Muscle of leg (tissue), 11 donors: Measurements from ENCODE around the gene TDRD6. TPM values are rescaled to one million over a fixed set of nuclear protein-coding genes. Genes with fewer than 3 reads are reported as not detected.
A peak's percentile ranks its signal among the peaks of the same experiment; 100 is the strongest.

ENCODE experiments used
- DNase-seq: peaks from one replicate; pipeline ENCODE4 v3.0.0; 2013
- H3K27ac ChIP-seq: one replicate; pipeline ENCODE4 v1.5.1; 2013; ENCODE audit warnings: mild to moderate bottlenecking, low read length, control low read depth
- H3K27me3 ChIP-seq: one replicate; pipeline ENCODE4 v1.6.1; 2013; ENCODE audit warnings: low read length; ENCODE audit not compliant: control insufficient read depth, insufficient read depth
- H3K36me3 ChIP-seq: one replicate; pipeline ENCODE4 v1.6.1; 2013; ENCODE audit warnings: low read length; ENCODE audit not compliant: control insufficient read depth, insufficient read depth
- H3K4me1 ChIP-seq: one replicate; pipeline ENCODE4 v1.6.1; 2013; ENCODE audit warnings: low read length; ENCODE audit not compliant: control insufficient read depth, insufficient read depth
- H3K4me3 ChIP-seq: one replicate; pipeline ENCODE4 v1.5.1; 2013; ENCODE audit warnings: low read length, control low read depth
- H3K9me3 ChIP-seq: replicated peaks from 2 replicates; pipeline ENCODE4 v1.6.1; 2013; ENCODE audit warnings: low read depth, low read length; ENCODE audit not compliant: control insufficient read depth
- WGBS: methylation state at CpG from one replicate; pipeline ENCODE4 v1.1.5; 2013; ENCODE audit warnings: missing lambda C conversion rate; ENCODE audit not compliant: insufficient coverage; 5-methylcytosine and 5-hydroxymethylcytosine counted together
- polyA plus RNA-seq, 8 donors: library from polyadenylated mRNA; unstranded; fragments of 120-200 nt; gene quantifications; one replicate each; pipeline versions ENCODE4 v1.2.1 to v1.2.3, GENCODE V29; 2013; ENCODE audit warnings: inconsistent platforms in 1 of 8, low replicate concordance in 1 of 8; ENCODE audit not compliant: insufficient read length in 8 of 8, insufficient read depth in 1 of 8
- total RNA-seq: library from RNA; stranded (reverse); fragments of 120-200 nt; gene quantifications from one replicate; pipeline ENCODE4 v1.2.4, GENCODE V29; 2013

The TDRD6 gene
- total and polyA plus RNA-seq, 9 donors: 0.21 to 1.2 (median 0.36) TPM

DNA sequence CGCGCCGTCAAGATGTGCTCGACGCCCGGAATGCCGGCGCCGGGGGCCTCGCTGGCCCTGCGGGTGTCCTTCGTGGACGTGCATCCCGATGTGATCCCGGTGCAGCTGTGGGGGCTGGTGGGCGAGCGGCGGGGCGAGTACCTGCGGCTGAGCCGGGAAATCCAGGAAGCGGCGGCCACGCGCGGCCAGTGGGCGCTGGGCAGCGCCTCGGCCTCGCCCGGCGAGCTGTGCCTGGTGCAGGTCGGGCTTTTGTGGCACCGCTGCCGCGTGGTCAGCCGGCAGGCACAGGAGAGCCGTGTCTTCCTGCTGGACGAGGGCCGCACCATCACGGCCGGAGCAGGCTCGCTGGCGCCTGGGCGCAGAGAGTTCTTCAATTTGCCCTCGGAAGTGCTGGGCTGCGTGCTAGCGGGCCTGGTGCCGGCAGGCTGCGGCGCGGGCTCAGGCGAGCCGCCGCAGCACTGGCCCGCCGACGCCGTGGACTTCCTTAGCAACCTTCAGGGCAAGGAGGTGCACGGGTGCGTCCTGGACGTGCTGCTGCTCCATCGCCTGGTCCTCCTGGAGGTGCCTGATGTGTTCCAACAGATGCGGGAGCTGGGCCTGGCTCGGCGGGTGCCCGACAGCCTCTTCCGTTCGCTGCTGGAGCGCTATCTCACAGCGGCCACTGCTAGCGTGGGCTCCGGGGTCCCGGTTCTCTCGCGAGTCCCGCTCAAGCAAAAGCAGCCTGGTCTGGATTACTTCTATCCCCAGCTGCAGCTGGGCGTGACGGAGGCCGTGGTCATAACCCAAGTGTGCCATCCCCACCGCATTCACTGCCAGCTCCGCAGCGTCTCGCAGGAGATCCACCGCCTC lies 656 bp downstream of the TDRD6 start:
- no peak for DNase-seq
- Histone ChIP-seq H3K9me3 (peaks cover 4% of the 10 kb centered on the region), H3K4me1 (peaks cover 3% of the 10 kb centered on the region), H3K27me3 (no peaks in the 10 kb centered on the region), H3K27ac (no peak overlapping the region), H3K4me3 (no peak overlapping the region), H3K36me3 (no peaks in the 10 kb centered on the region)
- WGBS: 93% methylated on average over 85 of the region's 85 CpGs

DNA sequence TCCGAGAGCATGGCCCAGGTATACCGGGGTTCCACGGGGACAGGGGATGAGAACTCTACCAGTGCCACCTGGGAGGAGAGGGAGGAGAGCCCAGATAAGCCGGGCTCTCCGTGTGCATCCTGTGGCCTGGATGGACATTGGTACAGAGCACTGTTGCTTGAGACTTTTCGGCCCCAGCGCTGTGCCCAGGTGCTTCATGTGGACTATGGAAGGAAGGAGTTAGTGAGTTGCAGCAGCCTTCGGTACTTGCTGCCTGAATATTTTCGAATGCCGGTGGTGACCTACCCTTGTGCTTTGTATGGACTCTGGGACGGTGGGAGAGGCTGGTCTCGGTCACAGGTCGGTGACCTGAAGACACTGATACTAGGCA lies 1.3 kb downstream of the TDRD6 start:
- Histone ChIP-seq H3K27me3 (no peaks in the 10 kb centered on the region), H3K36me3 (no peaks in the 10 kb centered on the region), H3K9me3 (peaks cover 4% of the 10 kb centered on the region), H3K4me3 (no peak overlapping the region), H3K27ac (no peak overlapping the region), H3K4me1 (peaks cover 3% of the 10 kb centered on the region)
- DNase-seq: no peak
- 95% methylated on average over 13 of the region's 13 CpGs for WGBS

GRCh38 chr6:46689657-46690056 lies 2.0 kb downstream of the TDRD6 start:
- DNase-seq: peak; percentile 2
- Histone ChIP-seq H3K27ac (peak overlapping the region; percentile 56), H3K4me1 (peaks cover 3% of the 10 kb centered on the region), H3K4me3 (no peak overlapping the region), H3K27me3 (no peaks in the 10 kb centered on the region), H3K36me3 (no peaks in the 10 kb centered on the region), H3K9me3 (peaks cover 4% of the 10 kb centered on the region)
- WGBS: 71% methylated on average over 3 of the region's 3 CpGs

GRCh38 chr6:46690141-46690755 lies 2.6 kb downstream of the TDRD6 start:
- WGBS: 71% methylated on average over 1 of the region's 2 CpGs
- Histone ChIP-seq H3K36me3 (no peaks in the 10 kb centered on the region), H3K27me3 (no peaks in the 10 kb centered on the region), H3K4me1 (peaks cover 3% of the 10 kb centered on the region), H3K4me3 (no peak overlapping the region), H3K9me3 (peaks cover 4% of the 10 kb centered on the region), H3K27ac (peak overlapping the region; percentile 56)
- peak; percentile 68 for DNase-seq

- Histone ChIP-seq H3K36me3 (no peaks in the 10 kb centered on the region), H3K27ac (peak overlapping the region; percentile 14), H3K27me3 (no peaks in the 10 kb centered on the region), H3K9me3 (peaks cover 4% of the 10 kb centered on the region), H3K4me3 (no peak overlapping the region), H3K4me1 (peaks cover 3% of the 10 kb centered on the region)
- DNase-seq: peak; percentile 4
- WGBS: no CpG with 5 or more reads among the region's 1 CpG
These were observed 3.3 kb downstream of the TDRD6 start for GRCh38 chr6:46690911-46691451.

DNA sequence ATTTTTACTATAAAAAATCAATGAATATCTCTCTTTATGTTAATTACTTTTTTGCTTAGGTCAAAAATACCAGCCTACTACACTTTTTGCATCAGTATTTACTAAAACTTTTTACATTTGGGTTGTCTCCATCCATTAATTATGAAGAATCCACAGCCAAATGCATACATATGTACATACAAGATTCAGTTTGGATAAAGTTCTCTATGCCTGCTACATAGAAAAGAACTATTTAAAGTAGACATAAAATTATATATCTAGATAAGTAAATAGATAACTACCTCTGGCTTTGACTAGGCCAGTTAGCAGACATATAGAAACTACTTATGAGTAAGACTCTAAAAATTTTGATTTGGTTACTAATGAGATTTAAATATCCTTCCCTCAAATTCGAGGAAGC lies 12.3 kb downstream of the TDRD6 start:
- Histone ChIP-seq H3K27ac (no peak overlapping the region), H3K9me3 (no peaks in the 10 kb centered on the region), H3K4me3 (no peak overlapping the region), H3K36me3 (no peaks in the 10 kb centered on the region), H3K4me1 (no peaks in the 10 kb centered on the region), H3K27me3 (no peaks in the 10 kb centered on the region)
- no CpG with 5 or more reads among the region's 1 CpG for WGBS
- no peak for DNase-seq

DNA sequence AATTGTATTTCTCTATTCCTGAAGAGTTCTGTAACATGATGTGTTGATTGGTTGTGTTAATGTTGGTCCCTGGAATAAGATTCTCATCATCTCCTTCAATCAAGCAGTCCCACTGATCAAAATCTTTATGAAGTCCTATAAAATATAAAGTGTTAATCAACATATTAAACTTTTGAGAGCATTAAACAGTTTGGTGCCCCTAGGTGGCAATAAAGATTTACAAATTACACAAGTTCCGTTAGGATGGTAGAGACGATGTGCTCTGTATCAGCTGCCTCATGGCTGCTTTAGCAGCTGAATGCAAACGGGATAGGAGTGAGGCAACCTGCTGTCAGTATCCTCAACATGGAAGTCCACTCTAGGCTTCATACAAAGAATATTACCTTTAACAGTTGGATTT lies 16.9 kb downstream of the TDRD6 start:
- peak; percentile 50 for DNase-seq

GRCh38 chr6:46706464-46706863 lies 18.8 kb downstream of the TDRD6 start:
- DNase-seq: no peak
- WGBS: no CpG with 5 or more reads among the region's 2 CpGs
- H3K27me3 ChIP-seq: no peaks in the 10 kb centered on the region
- H3K9me3 ChIP-seq: no peaks in the 10 kb centered on the region
- no peaks in the 10 kb centered on the region for H3K4me1 ChIP-seq
- no peak overlapping the region for H3K27ac ChIP-seq
- H3K36me3 ChIP-seq: no peaks in the 10 kb centered on the region
- H3K4me3 ChIP-seq: no peak overlapping the region

More for the DNA sequence above, 16.9 kb downstream of the TDRD6 start:
- WGBS: no CpG with 5 or more reads among the region's 3 CpGs
- Histone ChIP-seq H3K4me1 (no peaks in the 10 kb centered on the region), H3K9me3 (no peaks in the 10 kb centered on the region), H3K27me3 (no peaks in the 10 kb centered on the region), H3K27ac (no peak overlapping the region), H3K4me3 (no peak overlapping the region), H3K36me3 (no peaks in the 10 kb centered on the region)

- Histone ChIP-seq H3K27me3 (no peaks in the 10 kb centered on the region), H3K9me3 (no peaks in the 10 kb centered on the region), H3K4me3 (no peak overlapping the region), H3K4me1 (no peaks in the 10 kb centered on the region), H3K36me3 (no peaks in the 10 kb centered on the region), H3K27ac (no peak overlapping the region)
- no peak for DNase-seq
- no CpG with 5 or more reads among the region's 1 CpG for WGBS
These were observed 23.8 kb downstream of the TDRD6 start for GRCh38 chr6:46711491-46711890.

DNA sequence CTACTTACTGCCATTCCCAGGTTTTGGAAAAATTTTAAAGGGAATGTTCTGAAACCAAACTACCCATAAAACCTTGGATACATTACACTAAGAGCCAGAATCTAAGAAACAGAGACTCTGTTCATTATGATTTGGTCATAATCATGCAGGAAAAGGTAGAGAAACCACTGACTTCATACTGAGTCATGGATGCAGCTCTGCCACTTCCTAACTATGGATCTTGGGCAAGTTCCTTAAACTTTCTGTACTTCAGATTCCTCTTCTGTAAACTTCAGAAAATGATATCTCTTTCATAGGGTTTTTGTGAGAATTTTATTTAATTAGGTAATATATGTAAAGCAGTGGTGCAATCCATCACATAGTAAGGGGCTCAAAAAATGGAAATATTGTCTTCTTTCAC lies 27.5 kb downstream of the TDRD6 start:
- Histone ChIP-seq H3K4me3 (no peak overlapping the region), H3K9me3 (no peaks in the 10 kb centered on the region), H3K27ac (no peak overlapping the region), H3K36me3 (no peaks in the 10 kb centered on the region), H3K27me3 (no peaks in the 10 kb centered on the region), H3K4me1 (no peaks in the 10 kb centered on the region)
- DNase-seq: no peak
